Ovary (tissue), 3 donors: ENCODE results near the gene MAT2B.

Experiments used
- EP300 ChIP-seq: sonication (generic); formaldehyde crosslinking; IDR thresholded peaks from one replicate; pipeline ENCODE4 v1.6.1; 2017; ENCODE audit warnings: antibody characterized with exemption
- POLR2A ChIP-seq: fragments of 450-650 bp; IDR thresholded peaks from one replicate; pipeline ENCODE4 v1.6.1; 2017; ENCODE audit warnings: antibody characterized with exemption, mild to moderate bottlenecking, moderate library complexity
- TF ChIP-seq, protein P1 (sequence below), 3 donors: fragments of 450-650 bp in 2 of 3; fragments of 200-600 bp in 1 of 3; IDR thresholded peaks; one replicate each; pipeline versions ENCODE4 v1.5.1 to v1.8.0; 2016 to 2022; ENCODE audit warnings: antibody characterized with exemption in 3 of 3, mild to moderate bottlenecking in 1 of 3
- donor health status: DM: no; HTN: no; CAD: no.

- TF ChIP-seq, protein P1, sequence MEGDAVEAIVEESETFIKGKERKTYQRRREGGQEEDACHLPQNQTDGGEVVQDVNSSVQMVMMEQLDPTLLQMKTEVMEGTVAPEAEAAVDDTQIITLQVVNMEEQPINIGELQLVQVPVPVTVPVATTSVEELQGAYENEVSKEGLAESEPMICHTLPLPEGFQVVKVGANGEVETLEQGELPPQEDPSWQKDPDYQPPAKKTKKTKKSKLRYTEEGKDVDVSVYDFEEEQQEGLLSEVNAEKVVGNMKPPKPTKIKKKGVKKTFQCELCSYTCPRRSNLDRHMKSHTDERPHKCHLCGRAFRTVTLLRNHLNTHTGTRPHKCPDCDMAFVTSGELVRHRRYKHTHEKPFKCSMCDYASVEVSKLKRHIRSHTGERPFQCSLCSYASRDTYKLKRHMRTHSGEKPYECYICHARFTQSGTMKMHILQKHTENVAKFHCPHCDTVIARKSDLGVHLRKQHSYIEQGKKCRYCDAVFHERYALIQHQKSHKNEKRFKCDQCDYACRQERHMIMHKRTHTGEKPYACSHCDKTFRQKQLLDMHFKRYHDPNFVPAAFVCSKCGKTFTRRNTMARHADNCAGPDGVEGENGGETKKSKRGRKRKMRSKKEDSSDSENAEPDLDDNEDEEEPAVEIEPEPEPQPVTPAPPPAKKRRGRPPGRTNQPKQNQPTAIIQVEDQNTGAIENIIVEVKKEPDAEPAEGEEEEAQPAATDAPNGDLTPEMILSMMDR (IDR thresholded peaks at IDR 0.05): no peak
- TF ChIP-seq POLR2A: no peak
- TF ChIP-seq EP300: no peak
Measured at GRCh38 chr5:163506726-163507125, 1.3 kb downstream of the MAT2B start.
